ENCODE measurements around the gene MOB1B.

MOB1B gene

DNA sequence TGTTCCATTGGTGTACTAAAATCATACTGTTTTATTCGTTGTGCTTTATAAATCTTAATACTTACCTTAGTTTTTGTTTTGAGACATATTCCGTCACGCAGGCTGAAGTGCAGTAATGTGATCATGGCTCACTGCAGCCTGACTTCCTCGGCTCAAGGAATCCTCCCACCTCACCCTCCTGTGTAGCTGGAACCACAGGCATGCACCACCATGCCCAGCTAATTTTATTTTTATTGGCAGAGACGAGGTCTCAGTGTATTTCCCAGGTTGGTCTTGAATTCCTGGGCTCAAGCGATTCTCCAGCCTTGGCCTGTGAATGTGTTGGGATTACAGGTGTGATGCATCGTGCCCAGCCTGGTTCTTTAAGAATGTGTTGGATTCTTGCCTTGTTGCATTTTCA lies 66.9 kb downstream of the MOB1B start:
- ChIA-PET CTCF (no interaction called here), POLR2A (ENCODE audit: low non-redundant PET) (no interaction called here)
- no peak overlapping the region for H3K27ac ChIP-seq
- no peak for TF ChIP-seq CTCF (conservative IDR thresholded peaks at IDR 0.05; ENCODE audit: low read depth)
- no peak for DNase-seq (ENCODE audit: low spot score)

DNA sequence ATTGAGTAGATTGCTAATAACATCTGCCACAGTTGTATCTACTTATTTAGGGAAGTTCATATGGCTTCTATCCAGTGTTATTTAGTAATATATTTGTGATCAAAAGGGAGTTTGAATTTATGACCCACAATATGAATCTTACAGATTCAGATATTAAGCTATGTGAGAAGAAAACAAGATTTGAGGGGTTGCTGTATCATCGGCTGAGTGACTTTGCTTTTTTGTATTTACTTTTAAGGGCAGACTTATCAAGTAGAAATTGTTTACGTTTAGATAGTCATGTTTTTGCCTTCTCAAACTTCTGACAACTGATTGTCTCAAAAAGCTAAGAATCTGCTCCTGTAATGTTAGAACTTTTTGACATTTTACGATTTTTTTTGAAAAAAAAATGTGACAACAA lies 74.1 kb downstream of the MOB1B start:
- ChIA-PET POLR2A (ENCODE audit: low non-redundant PET) (no interaction called here), CTCF (no interaction called here)
- TF ChIP-seq CTCF (conservative IDR thresholded peaks at IDR 0.05; ENCODE audit: low read depth), result no peak
- DNase-seq (ENCODE audit: low spot score), result no peak
- no peak overlapping the region for H3K27ac ChIP-seq

DNA sequence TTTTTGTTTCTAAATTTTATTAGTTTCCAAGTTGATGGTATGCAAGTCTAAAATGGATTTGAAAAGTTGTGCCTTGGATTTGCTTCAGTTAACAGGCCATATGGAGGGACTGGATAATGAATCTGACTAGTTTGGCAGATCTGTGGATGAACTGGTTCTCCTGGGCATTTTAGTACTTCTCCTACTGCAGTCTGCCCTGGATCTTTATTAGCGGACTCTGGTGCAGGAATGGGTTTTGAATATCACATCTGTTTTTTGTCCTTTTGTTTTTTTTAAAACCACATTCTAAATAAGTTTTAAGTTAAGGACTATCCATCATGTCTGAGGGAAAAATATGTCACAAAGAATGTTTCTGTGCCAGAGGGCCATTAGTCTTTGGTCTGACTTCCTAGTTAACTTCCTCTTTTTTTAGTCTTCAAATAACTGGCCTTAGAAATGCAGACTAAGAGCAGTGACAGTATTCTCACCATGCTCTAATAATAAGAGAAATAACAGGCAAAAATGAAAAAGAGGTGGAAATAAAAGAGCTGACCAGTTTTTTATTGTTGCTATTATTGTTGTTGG lies 77.4 kb downstream of the MOB1B start:
- no peak for DNase-seq (ENCODE audit: low spot score)
- no peak for TF ChIP-seq CTCF (conservative IDR thresholded peaks at IDR 0.05; ENCODE audit: low read depth)
- CTCF ChIA-PET, result no interaction called here
- POLR2A ChIA-PET (ENCODE audit: low non-redundant PET), result no interaction called here
- no peak overlapping the region for H3K27ac ChIP-seq

DNA sequence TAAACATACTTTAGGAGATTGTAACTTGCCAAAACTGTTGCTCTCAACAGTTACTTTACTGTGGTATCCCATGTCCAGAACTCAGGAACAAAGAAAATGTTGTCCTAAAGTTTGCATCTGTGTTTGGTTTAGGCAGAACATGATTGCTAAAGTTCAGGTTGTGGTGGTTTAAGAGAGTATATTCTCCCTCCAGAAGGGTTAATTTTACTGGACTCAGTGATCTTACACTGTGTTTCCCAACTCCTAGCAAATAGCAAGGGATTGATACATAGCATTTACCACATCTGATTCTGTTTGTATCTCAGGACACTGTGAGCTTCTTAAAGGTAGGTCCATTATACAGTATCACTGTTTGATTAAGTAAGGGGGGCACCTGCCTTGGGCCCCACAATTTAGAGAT lies 78.0 kb downstream of the MOB1B start:
- no peak for DNase-seq (ENCODE audit: low spot score)
- ChIA-PET CTCF (no interaction called here), POLR2A (ENCODE audit: low non-redundant PET) (no interaction called here)
- no peak for TF ChIP-seq CTCF (conservative IDR thresholded peaks at IDR 0.05; ENCODE audit: low read depth)
- no peak overlapping the region for H3K27ac ChIP-seq

DNA sequence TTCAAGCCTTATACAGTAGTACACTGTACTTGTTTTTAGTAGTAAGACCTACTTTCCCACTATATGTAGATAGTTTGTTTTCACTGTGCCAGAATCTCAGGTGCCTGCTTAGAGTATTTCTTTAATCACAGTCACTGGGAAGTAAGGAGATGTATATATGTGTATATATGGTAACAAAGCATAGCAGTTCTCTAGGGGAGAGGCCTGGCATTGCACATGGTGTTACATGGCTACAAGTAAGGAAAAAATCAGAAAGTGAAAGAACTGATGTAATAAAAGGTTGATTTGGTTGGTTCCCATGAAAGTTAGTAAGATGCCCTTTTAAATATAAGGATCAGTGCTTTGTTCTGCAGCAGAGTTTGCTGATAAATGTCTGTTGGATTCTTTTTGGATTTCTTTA lies 81.9 kb downstream of the MOB1B start:
- no peak overlapping the region for H3K27ac ChIP-seq
- no peak for TF ChIP-seq CTCF (conservative IDR thresholded peaks at IDR 0.05; ENCODE audit: low read depth)
- POLR2A ChIA-PET (ENCODE audit: low non-redundant PET), result no interaction called here
- CTCF ChIA-PET, result no interaction called here
- no peak for DNase-seq (ENCODE audit: low spot score)

DNA sequence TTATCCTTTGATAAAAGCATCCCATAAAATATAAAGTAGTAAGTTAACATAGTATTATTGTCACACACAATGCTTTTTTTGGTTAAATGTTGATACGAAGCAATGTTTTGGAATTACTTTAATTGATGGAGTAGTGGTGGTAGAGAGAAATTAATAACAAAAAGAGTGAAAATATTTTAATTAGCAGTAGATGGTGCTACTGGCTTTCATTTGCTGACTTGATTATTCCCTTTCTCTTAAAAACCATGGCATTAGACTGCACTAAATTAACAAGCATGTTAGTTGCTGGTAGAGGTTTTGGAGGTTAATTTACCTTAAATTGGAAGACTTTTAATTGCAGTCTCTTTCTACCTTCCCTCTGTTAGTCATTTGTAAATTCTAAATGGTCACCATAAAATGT lies 82.4 kb downstream of the MOB1B start:
- POLR2A ChIA-PET (ENCODE audit: low non-redundant PET), result no interaction called here
- no peak for DNase-seq (ENCODE audit: low spot score)
- CTCF ChIA-PET, result no interaction called here
- TF ChIP-seq CTCF (conservative IDR thresholded peaks at IDR 0.05; ENCODE audit: low read depth), result no peak
- no peak overlapping the region for H3K27ac ChIP-seq

- H3K27ac ChIP-seq, result no peak overlapping the region
- no peak for TF ChIP-seq CTCF (conservative IDR thresholded peaks at IDR 0.05; ENCODE audit: low read depth)
- POLR2A ChIA-PET (ENCODE audit: low non-redundant PET), result no interaction called here
- CTCF ChIA-PET, result no interaction called here
- DNase-seq (ENCODE audit: low spot score), result no peak
Observed at GRCh38 chr4:70991596-70991995, 89.4 kb downstream of the MOB1B start.

Measured in RWPE1 (cell line).